ENCODE measurements around the gene COX19. TPM values are rescaled to one million over a fixed set of nuclear protein-coding genes. Genes with fewer than 3 reads are reported as not detected.

COX19 gene
- polyA plus RNA-seq, 3 donors: 7.4 to 15.0 (median 7.6) TPM

DNA sequence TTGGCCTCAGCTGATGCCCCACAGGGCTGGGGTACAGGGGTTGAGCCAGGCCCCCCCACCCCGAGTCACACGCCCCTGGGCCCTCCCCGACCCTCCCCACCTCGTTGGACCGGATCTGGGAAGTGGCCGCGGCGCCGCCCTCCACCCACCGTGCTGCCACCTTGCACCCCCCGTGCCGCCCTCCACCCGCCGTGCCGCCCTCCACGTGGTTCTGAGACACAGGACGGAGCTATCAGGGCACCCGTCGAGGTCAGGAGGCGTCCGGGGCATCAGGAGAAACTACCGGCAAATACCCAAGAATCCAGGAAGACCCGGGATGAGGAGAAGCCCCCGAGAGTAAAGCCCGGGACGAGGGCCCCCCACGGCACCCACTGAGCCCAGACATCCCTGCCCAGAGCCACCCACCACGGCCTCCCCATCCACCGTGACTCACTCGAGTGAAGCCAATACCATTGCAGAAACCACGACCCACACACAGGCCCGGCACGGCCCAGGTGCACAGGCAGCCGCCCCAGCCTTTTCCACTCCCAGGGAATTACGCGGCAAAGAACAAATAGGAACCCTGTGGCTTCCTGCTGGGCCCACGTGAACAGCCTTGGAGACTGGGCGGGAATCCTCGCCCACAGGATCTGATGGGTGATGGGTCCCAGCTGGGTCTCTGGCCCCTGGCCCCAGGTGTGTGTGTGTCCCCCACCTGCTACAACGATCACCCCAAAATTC lies 54.8 kb downstream of the COX19 start:
- Histone ChIP-seq H3K9ac (ENCODE audit: insufficient read depth, low read length, poor library complexity, severe bottlenecking) (no peak overlapping the region), H3K27ac (ENCODE audit: low read depth in 1 of 2, low read length in 2 of 2) (no peak overlapping the region), H2AFZ (ENCODE audit: insufficient read depth, low read depth, low read length, poor library complexity, severe bottlenecking) (no peak overlapping the region), H3K27me3 (ENCODE audit: control insufficient read depth in 2 of 2, insufficient read depth in 2 of 2, low read length in 2 of 2) (no peaks in the 10 kb centered on the region), H3K4me1 (ENCODE audit: control insufficient read depth in 1 of 2, insufficient read depth in 2 of 2, low read length in 2 of 2) (peaks cover 46 to 67% of the 10 kb centered on the region in 2 donors), H3K4me2 (replicated peaks; ENCODE audit: extremely low read depth, low read length, poor library complexity, severe bottlenecking) (no peak overlapping the region), H4K20me1 (ENCODE audit: insufficient read depth, low read length) (peaks cover 13% of the 10 kb centered on the region), H3K9me3 (replicated peaks in 1 of 2; ENCODE audit: control insufficient read depth in 1 of 2, insufficient read depth in 1 of 2, low read length in 2 of 2) (no peaks in the 10 kb centered on the region), H3K79me2 (ENCODE audit: insufficient read depth, low read length) (peaks cover 62% of the 10 kb centered on the region), H3K4me3 (replicated peaks in 1 of 3; ENCODE audit: low read depth in 2 of 3, low read length in 3 of 3) (no peak overlapping the region), H3K36me3 (replicated peaks in 1 of 2; ENCODE audit: control insufficient read depth in 1 of 2, insufficient read depth in 2 of 2, low read length in 2 of 2) (peaks cover 30 to 42% of the 10 kb centered on the region in 2 donors)
- Mint-ChIP-seq H3K4me1 (peaks cover 52% of the 10 kb centered on the region), H3K36me3 (peaks cover 37 to 49% of the 10 kb centered on the region in 2 donors), H3K27me3 (ENCODE audit: low read depth in 3 of 3) (peaks cover 0 to 3% (median 0%) of the 10 kb centered on the region in 3 donors), H3K4me3 (no peak overlapping the region), H3K9me3 (no peaks in the 10 kb centered on the region), H3K27ac (peak overlapping the region in 2 of 7 donors; percentile 40 to 54)
- DNase-seq: no peak
- TF ChIP-seq CTCF (IDR thresholded peaks at IDR 0.05): no peak
- WGBS (ENCODE audit: insufficient coverage): 66% methylated on average over 26 of the region's 40 CpGs
- intact Hi-C loops (cut with micrococcal nuclease): loop anchor here in 1 of 2 donors (5.0 kb wide), 1 partner anchor 37 kb away; no protein-coding TSS in a partner anchor

GRCh38 chr7:919924-920341 lies 55.4 kb downstream of the COX19 start:
- intact Hi-C loops (cut with micrococcal nuclease): loop anchor here in 1 of 2 donors (5.0 kb wide), 1 partner anchor 37 kb away; no protein-coding TSS in a partner anchor
- Mint-ChIP-seq H3K27me3 (ENCODE audit: low read depth in 3 of 3) (peaks cover 0 to 3% (median 0%) of the 10 kb centered on the region in 3 donors), H3K27ac (no peak overlapping the region), H3K36me3 (peaks cover 43 to 55% of the 10 kb centered on the region in 2 donors), H3K4me3 (no peak overlapping the region), H3K9me3 (no peaks in the 10 kb centered on the region), H3K4me1 (peaks cover 52% of the 10 kb centered on the region)
- Histone ChIP-seq H3K9ac (ENCODE audit: insufficient read depth, low read length, poor library complexity, severe bottlenecking) (no peak overlapping the region), H3K36me3 (replicated peaks in 1 of 2; ENCODE audit: control insufficient read depth in 1 of 2, insufficient read depth in 2 of 2, low read length in 2 of 2) (peaks cover 30 to 42% of the 10 kb centered on the region in 2 donors), H3K27ac (ENCODE audit: low read depth in 1 of 2, low read length in 2 of 2) (no peak overlapping the region), H3K4me3 (replicated peaks in 1 of 3; ENCODE audit: low read depth in 2 of 3, low read length in 3 of 3) (no peak overlapping the region), H3K4me1 (ENCODE audit: control insufficient read depth in 1 of 2, insufficient read depth in 2 of 2, low read length in 2 of 2) (peaks cover 41 to 67% of the 10 kb centered on the region in 2 donors), H4K20me1 (ENCODE audit: insufficient read depth, low read length) (peaks cover 18% of the 10 kb centered on the region), H2AFZ (ENCODE audit: insufficient read depth, low read depth, low read length, poor library complexity, severe bottlenecking) (no peak overlapping the region), H3K9me3 (replicated peaks in 1 of 2; ENCODE audit: control insufficient read depth in 1 of 2, insufficient read depth in 1 of 2, low read length in 2 of 2) (no peaks in the 10 kb centered on the region), H3K27me3 (ENCODE audit: control insufficient read depth in 2 of 2, insufficient read depth in 2 of 2, low read length in 2 of 2) (no peaks in the 10 kb centered on the region), H3K79me2 (ENCODE audit: insufficient read depth, low read length) (peaks cover 63% of the 10 kb centered on the region), H3K4me2 (replicated peaks; ENCODE audit: extremely low read depth, low read length, poor library complexity, severe bottlenecking) (no peak overlapping the region)
- WGBS (ENCODE audit: insufficient coverage): 99% methylated on average over 14 of the region's 26 CpGs
- TF ChIP-seq CTCF (IDR thresholded peaks at IDR 0.05): no peak
- no peak for DNase-seq

Measured in CD14-positive monocyte (primary cell).